ENCODE results near the gene ASB13. TPM values are rescaled to one million over a fixed set of nuclear protein-coding genes. Genes with fewer than 3 reads are reported as not detected.

The ASB13 gene
- total and polyA plus RNA-seq, 10 of the 15 experiments (the other 5 are each of a cell fraction or from before 2014, with no cell fraction given): 0.02 to 0.59 (median 0.10) TPM; not detected in 2

DNA sequence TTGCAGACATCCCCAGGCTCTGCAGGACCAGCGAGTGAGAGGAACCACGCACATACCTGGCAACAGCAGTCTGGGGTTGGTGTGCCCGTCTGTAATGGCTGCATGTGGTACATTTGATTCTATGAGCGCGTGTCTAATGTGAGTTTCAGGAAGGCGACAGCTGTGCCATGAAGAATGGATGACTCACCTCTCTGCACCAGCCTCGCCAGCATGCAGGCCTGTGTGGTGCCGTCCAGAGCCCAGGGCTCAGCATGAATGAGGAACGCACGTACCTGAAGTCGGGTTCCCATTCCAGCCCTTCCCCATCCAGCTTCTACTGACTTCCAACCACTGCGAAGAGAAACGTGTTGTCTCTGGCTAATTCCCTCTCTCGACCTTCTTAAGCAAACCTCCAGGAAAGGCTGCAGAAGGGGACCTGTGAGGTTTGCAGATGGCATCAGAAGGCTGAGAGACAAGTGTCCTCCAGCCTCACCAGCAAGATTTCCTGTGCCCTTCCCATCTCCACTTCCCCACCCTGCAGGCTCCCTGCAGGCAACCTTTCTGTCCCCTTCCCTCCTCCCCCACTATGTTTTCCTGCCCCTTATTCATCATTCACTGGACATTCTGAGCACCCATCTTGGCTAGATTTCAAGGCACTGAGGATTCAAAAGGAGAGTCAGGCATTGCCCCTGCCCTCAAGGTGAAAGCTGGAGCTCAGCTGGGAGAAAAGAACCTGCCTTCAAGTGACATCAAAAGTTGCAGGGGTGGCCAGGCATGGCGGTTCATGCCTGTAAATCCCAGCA lies 54.3 kb downstream of the ASB13 start:
- no TSS peak for BruUV-seq (replicated peaks)
- H3K9ac ChIP-seq (ENCODE audit: control insufficient read depth, insufficient read depth, low read length): no peak overlapping the region
- TF ChIP-seq RAD51 (IDR thresholded peaks at IDR 0.05) (no peak), SUPT20H (IDR thresholded peaks at IDR 0.05; ENCODE audit: borderline replicate concordance, control insufficient read depth, low read depth, low read length) (no peak), SMAD5 (IDR thresholded peaks at IDR 0.05; ENCODE audit: low read depth) (no peak), CHD1 (IDR thresholded peaks at IDR 0.05; ENCODE audit: low read depth, low read length) (no peak), SMARCA5 (IDR thresholded peaks at IDR 0.05) (no peak), CREM (IDR thresholded peaks at IDR 0.05; ENCODE audit: low read depth) (no peak), POLR2A (IDR thresholded peaks at IDR 0.05; ENCODE audit: low read depth, low read length) (no peak), NR2C2 (IDR thresholded peaks at IDR 0.05; ENCODE audit: borderline replicate concordance, control insufficient read depth, insufficient read length, low read depth) (no peak), MLLT1 (IDR thresholded peaks at IDR 0.05) (no peak), YY1 (IDR thresholded peaks at IDR 0.05; ENCODE audit: low read depth, low read length) (no peak), E2F4 (IDR thresholded peaks at IDR 0.05; ENCODE audit: low read depth, low read length) (no peak), SMAD1 (IDR thresholded peaks at IDR 0.05; ENCODE audit: low read depth, partially characterized antibody) (no peak), ATF2 (IDR thresholded peaks at IDR 0.05; ENCODE audit: low read length) (no peak)
- ChIA-PET CTCF (interaction anchor here (1.3 to 1.4 kb wide), 2 partner anchors 10 to 12 kb away, joined by 4 read pairs; no protein-coding TSS in a partner anchor), SMC1A (ENCODE audit: uncharacterized antibody, unreplicated experiment) (no interaction called here), POLR2A (no interaction called here), RAD21 (ENCODE audit: unreplicated experiment) (no interaction called here)
- in situ Hi-C loops (cut with MboI) (no loop called here), intact Hi-C loops (cut with micrococcal nuclease; ENCODE audit: unreplicated experiment) (no loop called here)
- H2AFZ ChIP-seq (ENCODE audit: control insufficient read depth, low read depth, low read length): no peak overlapping the region
- H3K9me3 ChIP-seq (replicated peaks; ENCODE audit: control insufficient read depth, insufficient read depth, low read length): no peaks in the 10 kb centered on the region; the same call in 2 of the 3 replicates
- no peak for ATAC-seq
- no peak overlapping the region for H3K4me3 ChIP-seq
- no peak overlapping the region for H3K4me2 ChIP-seq (ENCODE audit: control insufficient read depth, insufficient read depth)
- no peak for DNase-seq (ENCODE audit: low read depth, low spot score)
- H3K27me3 ChIP-seq (replicated peaks in 1 of 2; ENCODE audit: control insufficient read depth in 2 of 2, insufficient read depth in 2 of 2, low read length in 1 of 2): peaks cover 4 to 5% of the 10 kb centered on the region in 2 experiments
- H3K79me2 ChIP-seq (ENCODE audit: control insufficient read depth, insufficient read depth, low read length): no peaks in the 10 kb centered on the region
- no peaks in the 10 kb centered on the region for H3K36me3 ChIP-seq (ENCODE audit: control insufficient read depth in 2 of 2, insufficient read depth in 2 of 2, low read length in 1 of 2)
- no peak overlapping the region for H3K27ac ChIP-seq (ENCODE audit: control insufficient read depth, insufficient read depth)
- 45% methylated on average over 15 of the region's 15 CpGs for WGBS (ENCODE audit: insufficient coverage, insufficient replicate concordance, low lambda C conversion rate, missing lambda C conversion rate)
- no peaks in the 10 kb centered on the region for H4K20me1 ChIP-seq (ENCODE audit: control insufficient read depth, insufficient read depth)
- no peaks in the 10 kb centered on the region for H3K4me1 ChIP-seq (ENCODE audit: control insufficient read depth, insufficient read depth, low read length)
- no peak for FAIRE-seq
